Measurements from ENCODE around the gene SRI.
"Not testable (repeated sequence)": the region's sequence is repeated elsewhere in the genome, so short reads cannot be mapped to it uniquely, and the experiment has no call there.

The SRI gene

DNA sequence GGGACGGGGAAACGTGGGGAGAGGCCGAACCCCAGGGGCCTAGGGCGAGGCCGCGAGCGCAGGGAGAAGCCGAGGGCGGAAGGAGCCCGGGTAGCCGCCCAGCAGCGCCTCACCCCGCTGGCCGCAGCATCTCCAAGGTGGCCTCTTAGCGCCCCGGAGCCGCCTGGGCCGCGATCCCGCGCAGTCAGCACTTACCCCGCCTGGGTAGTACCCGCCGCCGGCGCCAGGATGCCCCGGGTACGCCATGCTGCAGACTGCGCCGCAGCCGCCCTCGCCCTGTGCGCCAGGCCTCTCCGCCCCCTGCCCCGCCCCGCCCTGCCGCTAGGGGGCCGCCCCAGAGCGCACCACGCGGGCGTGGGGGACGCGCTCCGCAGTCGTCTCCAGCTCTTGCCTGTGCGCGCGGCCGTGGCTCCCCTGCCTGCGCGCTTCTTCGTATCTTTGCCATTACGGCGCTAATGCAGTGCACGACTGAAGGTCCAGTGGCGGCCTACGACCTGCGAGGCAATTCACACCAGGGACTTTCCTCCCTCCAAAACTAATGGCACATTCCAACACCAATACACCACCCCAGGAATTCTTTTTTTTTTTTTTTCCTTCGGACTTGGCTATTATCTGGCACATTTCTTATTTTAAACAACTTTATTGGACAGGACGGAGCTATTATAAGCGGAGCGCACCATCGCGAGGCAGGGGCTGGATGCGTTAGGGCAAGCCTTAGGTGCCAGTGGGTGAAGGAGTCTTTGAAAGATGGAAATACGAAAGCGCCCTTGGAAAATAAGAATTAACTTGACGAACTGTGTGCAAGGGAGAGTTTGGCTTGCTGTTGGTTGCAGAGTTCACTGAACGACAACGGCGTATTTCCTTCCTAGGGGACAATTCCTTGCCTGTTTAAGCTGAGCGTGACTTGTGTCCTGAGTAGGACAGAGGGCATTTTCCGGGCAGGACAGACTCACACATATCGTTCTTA, at the start of gene SRI:
Gene SRI (minus strand): TSS at position 258 of the 967 bp plus-strand sequence. CDS start 12 bp downstream, at position 246.
- DNase-seq: peak; percentile 88

GRCh38 chr7:88269586-88269985, 49.7 kb upstream of the SRI start:
- DNase-seq: no peak

DNA sequence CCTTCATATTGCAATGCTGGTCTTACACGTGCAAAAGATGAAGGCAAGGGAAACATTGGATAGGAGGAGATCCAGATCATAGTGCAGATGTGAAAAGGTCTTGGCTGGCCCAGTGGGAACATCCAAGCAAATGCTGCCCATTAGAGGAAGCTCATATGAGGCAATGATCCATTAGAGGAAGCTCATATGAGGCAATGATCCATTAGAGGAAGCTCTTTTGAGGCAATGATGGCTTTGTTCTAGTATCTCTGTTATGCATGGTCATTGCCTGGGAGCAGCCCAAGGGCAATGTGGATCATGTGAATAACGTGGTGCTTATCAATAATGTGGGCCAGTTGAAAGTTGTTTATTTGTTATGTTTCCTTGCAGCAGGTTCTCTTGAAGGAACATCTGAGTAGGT, 49.0 kb upstream of the SRI start:
- no peak for DNase-seq

- no peak for DNase-seq
Observed at GRCh38 chr7:88268051-88268450, 48.2 kb upstream of the SRI start.

GRCh38 chr7:88267421-88267820, 47.6 kb upstream of the SRI start:
- no peak for DNase-seq

GRCh38 chr7:88264987-88265386, 45.1 kb upstream of the SRI start:
- DNase-seq: not testable (repeated sequence)

DNA sequence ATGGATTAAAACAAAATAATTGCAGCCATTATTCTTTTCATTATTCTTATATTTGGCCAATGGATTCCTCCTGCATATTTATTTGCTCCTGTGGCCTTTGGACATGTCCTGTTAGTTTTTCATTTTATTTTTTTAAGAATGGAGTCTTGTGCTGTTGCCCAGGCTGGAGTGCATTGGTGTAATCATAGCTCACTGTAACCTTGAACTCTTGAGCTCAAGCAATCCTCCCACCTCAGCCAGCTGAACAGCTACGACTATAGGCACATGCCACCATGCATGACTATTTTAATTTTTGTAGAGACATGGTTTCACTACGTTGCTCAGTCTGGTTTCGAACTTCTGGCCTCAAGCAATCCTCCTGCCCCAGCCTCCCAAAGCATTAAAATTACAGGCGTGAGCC, 42.7 kb upstream of the SRI start:
- no peak for DNase-seq

- no peak for DNase-seq
Observed at GRCh38 chr7:88260719-88261118, 40.9 kb upstream of the SRI start.

GRCh38 chr7:88259656-88260380, 40.0 kb upstream of the SRI start:
- no peak for DNase-seq

DNA sequence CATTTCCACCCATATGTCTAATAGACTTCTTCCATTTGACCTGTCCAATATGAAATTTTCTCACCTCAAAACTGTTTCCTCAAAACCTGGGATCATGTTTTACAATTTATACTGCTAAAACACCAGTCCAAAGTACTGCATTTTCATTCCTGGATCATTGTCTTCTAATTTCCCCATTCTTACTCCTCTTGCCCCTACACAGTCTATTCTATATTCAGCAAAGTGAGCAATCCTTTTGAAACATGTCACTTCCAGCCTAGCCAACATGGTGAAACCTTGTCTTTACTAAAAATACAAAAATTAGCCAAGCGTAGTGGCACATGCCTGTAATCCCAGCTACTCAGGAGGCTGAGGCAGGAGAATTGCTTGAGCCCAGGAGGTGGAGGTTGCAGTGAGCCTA, 38.5 kb upstream of the SRI start:
- DNase-seq: not testable (repeated sequence)

DNA sequence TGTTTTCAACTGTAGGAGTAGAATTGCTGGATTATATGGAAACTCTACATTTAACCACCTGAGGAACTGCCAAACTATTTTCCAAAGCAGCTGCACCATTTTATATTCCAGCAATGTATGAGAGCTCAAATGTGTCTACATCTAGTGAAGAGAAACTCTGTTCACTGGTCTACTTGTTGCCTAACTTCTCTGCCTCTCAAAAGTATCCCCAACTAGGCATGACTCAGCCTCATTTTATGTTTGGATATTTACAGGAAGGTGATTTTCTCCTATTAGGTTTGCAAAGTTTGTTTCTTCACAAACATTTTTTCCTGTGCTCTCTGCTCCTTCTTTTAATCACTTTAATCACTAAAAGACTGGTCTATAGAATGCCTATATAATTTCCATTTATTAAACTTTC, 37.1 kb upstream of the SRI start:
- no peak for DNase-seq

GRCh38 chr7:88254721-88255424, 35.0 kb upstream of the SRI start:
- DNase-seq: no peak

DNA sequence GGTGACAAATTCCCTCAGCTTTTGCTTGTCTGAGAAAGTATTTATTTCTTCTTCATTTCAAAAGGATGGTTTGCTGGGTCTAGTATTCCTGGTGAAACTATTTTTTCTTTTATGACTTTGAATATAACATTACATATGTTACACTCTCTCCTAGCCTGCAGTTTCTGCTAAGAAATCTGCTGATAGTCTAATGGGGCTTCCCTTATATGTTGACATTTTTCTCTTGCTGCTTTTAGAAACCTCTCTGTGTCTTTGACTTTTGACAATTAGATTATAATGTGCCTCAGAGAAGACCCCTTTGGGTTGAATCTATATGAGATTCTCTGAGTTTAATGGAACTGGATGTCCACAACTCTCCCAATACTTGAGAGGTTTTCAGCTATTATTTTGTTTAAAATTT, 33.8 kb upstream of the SRI start:
- no peak for DNase-seq

DNA sequence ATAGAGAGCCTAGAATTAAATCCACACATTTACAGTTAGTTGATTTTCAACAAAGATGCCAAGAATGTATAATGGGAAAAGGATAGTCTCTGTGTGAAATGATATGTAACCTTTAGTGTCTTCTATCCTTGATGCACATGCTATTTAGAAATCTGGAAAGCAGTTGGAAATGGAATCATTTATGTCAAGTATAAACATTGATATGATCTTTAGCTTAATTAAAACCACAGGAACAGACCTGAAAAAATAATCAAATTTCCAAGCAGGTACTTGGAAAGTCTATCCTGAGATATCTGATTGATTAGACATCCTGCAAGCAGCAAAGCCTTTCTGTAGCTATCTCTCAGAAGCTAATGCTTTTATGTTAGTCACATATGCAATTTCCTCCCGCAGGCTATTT, 24.4 kb upstream of the SRI start:
- no peak for DNase-seq

GRCh38 chr7:88243345-88243909, 23.6 kb upstream of the SRI start:
- no peak for DNase-seq

DNA sequence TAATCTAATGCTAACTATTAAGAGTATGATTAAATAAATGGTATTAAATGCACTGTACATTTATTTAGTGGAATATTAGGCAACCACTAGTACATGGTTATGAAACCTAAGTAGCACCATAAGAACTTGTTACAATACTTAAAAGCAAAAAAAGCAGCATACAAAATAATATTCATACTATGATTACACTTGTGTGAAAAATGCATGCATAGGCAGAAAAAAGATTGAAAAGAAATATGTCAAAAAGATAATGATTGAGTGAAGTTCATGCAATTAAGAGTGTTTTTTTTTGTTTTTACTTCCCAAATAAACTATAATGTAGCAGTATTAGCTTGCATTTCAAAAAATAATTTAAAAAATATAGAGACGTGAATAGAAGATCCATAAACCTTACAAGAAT, 20.0 kb upstream of the SRI start:
- DNase-seq: no peak

DNA sequence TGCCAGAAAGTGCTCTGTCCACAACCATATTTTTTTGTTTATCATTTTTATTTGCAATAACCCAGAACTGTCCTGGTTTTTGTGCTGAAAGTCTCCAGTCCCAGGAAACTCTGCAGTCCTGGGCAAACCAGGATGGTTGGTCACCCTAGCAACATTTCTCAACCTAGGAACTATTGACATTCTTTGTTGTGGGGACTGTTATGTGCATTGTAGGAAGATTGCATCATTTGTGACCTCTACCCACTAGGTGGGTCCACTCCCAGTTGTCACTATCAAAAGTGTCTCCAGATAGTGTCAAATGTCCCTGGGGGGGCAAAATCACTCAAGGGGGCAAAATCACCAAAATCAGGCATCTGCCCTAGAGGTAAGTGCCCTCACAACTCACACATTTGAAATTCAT, 14.0 kb upstream of the SRI start:
- DNase-seq: no peak

DNA sequence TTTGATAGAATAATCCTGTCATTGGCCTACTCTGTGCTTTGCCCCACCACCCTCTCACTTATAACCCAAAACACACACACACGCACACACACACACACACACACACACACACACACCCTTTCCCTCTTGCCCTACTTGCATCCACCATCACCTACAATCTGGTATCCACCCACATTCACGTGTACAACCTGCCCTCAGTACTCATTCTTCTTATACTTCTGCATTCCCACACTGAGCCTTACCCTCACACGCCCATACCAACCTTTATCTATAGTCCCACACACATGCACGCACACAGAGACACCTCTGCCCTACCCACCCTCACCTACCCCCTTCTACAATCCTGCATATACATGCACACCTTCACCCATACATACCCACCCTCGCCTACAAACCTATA, 10.8 kb upstream of the SRI start:
- DNase-seq: no peak

- DNase-seq: no peak
Observed at GRCh38 chr7:88229302-88229995, 9.6 kb upstream of the SRI start.

DNA sequence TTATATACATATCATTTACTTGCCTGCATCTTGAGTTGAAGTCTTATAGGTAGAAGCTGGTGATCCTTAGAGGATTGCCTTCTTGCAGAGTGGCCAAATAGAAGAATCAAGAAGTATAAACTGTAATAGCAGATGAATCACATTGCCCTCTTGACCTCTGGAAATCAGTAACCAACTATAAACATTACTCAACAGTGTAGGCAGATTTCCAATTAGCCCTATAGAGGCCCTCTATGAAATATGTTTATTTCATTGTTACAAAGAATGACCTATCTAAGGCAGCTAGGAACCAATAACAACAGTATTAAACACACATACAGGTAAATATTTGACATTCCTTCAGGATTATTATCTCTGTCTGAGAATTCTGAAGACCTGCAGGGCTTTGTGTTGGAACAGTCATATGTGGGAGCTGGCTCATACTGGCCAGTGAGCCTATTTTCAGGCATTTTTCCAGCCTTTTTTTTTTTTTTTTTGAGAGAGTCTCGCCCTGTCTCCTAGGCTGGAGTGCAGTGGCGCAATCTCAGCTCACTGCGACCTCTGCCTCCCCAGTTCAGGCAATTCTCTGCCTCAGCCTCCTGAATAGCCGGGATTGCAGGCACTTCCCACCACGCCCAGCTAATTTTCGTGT, 7.2 kb upstream of the SRI start:
- no peak for DNase-seq

GRCh38 chr7:88226201-88226600, 6.4 kb upstream of the SRI start:
- no peak for DNase-seq
